HEK293 (cell line): Measurements from ENCODE around the gene PRX.
A peak's percentile ranks its signal among the peaks of the same experiment; 100 is the strongest.

Source experiments
- CTCF ChIA-PET: fragments of 350-600 bp; formaldehyde crosslinking; extraction: SDS; loops from one replicate; lab custom pipeline; 2021; ENCODE audit warnings: antibody characterized with exemption; lab: Yijun Ruan, JAX
- POLR2A ChIA-PET: fragments of 300-600 bp; formaldehyde crosslinking; extraction: SDS; loops from one replicate; lab custom pipeline; 2020; ENCODE audit warnings: antibody characterized with exemption, inconsistent platforms; lab: Yijun Ruan, JAX
- H3K27ac ChIP-seq: fragments of 200-500 bp; sonication (Bioruptor generic); 2 replicates; pipeline ENCODE4 v1.5.1; 2014; ENCODE audit warnings: low read depth, low read length, control low read depth, inconsistent platforms; ENCODE audit errors: extremely low read depth
- H3K36me3 ChIP-seq, 2 experiments: fragments of 200-500 bp in 1 of 2; sonication (Bioruptor generic) in 1 of 2; 1 replicate in 1 of 2; 2 replicates in 1 of 2; pipeline ENCODE4 v1.5.1; 2014 to 2017; ENCODE audit warnings: inconsistent platforms in 2 of 2, low read length in 2 of 2; ENCODE audit not compliant: control insufficient read depth in 2 of 2, insufficient read depth in 1 of 2
- H3K4me1 ChIP-seq: fragments of 200-500 bp; sonication (Bioruptor generic); 2 replicates; pipeline ENCODE4 v1.5.1; 2014; ENCODE audit warnings: mild to moderate bottlenecking, low read length, inconsistent platforms; ENCODE audit not compliant: control insufficient read depth, insufficient read depth
- H3K4me3 ChIP-seq: 2 replicates; pipeline ENCODE4 v1.5.1; 2011; ENCODE audit warnings: low read depth, mild to moderate bottlenecking, control low read depth, low read length, moderate library complexity
- H3K9me3 ChIP-seq: fragments of 200-500 bp; sonication (Bioruptor generic); 2 replicates; pipeline ENCODE4 v1.5.1; 2014; ENCODE audit warnings: low read depth, low read length, inconsistent platforms; ENCODE audit not compliant: control insufficient read depth, insufficient read depth
- EGR2 ChIP-seq: fragments of 450-650 bp; formaldehyde crosslinking; IDR thresholded peaks from 2 replicates; pipeline ENCODE4 v1.5.1; 2016; ENCODE audit warnings: low read depth, missing biosample characterization, missing genetic modification characterization
- GLIS1 ChIP-seq: fragments of 450-650 bp; formaldehyde crosslinking; IDR thresholded peaks from 2 replicates; pipeline ENCODE4 v1.5.1; 2016; ENCODE audit warnings: missing biosample characterization, missing genetic modification characterization
- GLIS2 ChIP-seq: fragments of 450-650 bp; formaldehyde crosslinking; IDR thresholded peaks from 2 replicates; pipeline ENCODE4 v1.5.1; 2016; ENCODE audit warnings: missing biosample characterization, missing genetic modification characterization
- IKZF3 ChIP-seq: fragments of 450-650 bp; IDR thresholded peaks from 2 replicates; pipeline ENCODE4 v1.5.0; 2018; ENCODE audit warnings: missing biosample characterization, mild to moderate bottlenecking, missing genetic modification characterization, moderate library complexity
- KLF7 ChIP-seq: fragments of 450-650 bp; formaldehyde crosslinking; IDR thresholded peaks from 2 replicates; pipeline ENCODE4 v1.5.1; 2016; ENCODE audit warnings: missing biosample characterization, missing genetic modification characterization, borderline replicate concordance
- OVOL3 ChIP-seq: fragments of 450-650 bp; formaldehyde crosslinking; IDR thresholded peaks from 2 replicates; pipeline ENCODE4 v1.5.1; 2016; ENCODE audit warnings: missing biosample characterization, missing genetic modification characterization
- TCF7L2 ChIP-seq: IDR thresholded peaks from 2 replicates; pipeline ENCODE4 v1.6.1; 2011; ENCODE audit warnings: low read depth, mild to moderate bottlenecking, inconsistent platforms, low read length, moderate library complexity, borderline replicate concordance
- ZFP3 ChIP-seq: fragments of 450-650 bp; formaldehyde crosslinking; IDR thresholded peaks from 2 replicates; pipeline ENCODE4 v1.5.1; 2016; ENCODE audit warnings: low read depth, missing biosample characterization, missing genetic modification characterization
- ZFP41 ChIP-seq: fragments of 450-650 bp; formaldehyde crosslinking; IDR thresholded peaks from 2 replicates; pipeline ENCODE4 v1.5.1; 2016; ENCODE audit warnings: missing biosample characterization, missing genetic modification characterization, borderline replicate concordance
- ZNF10 ChIP-seq: fragments of 450-650 bp; formaldehyde crosslinking; IDR thresholded peaks from 2 replicates; pipeline ENCODE4 v1.5.1; 2017; ENCODE audit warnings: missing biosample characterization, missing genetic modification characterization
- ZNF133 ChIP-seq: fragments of 450-650 bp; formaldehyde crosslinking; IDR thresholded peaks from 2 replicates; pipeline ENCODE4 v1.5.1; 2016; ENCODE audit warnings: missing biosample characterization, missing genetic modification characterization
- ZNF138 ChIP-seq: fragments of 450-650 bp; formaldehyde crosslinking; IDR thresholded peaks from 2 replicates; pipeline ENCODE4 v1.5.1; 2016; ENCODE audit warnings: missing biosample characterization, missing genetic modification characterization, borderline replicate concordance
- ZNF19 ChIP-seq: fragments of 450-650 bp; formaldehyde crosslinking; IDR thresholded peaks from 2 replicates; pipeline ENCODE4; 2016; ENCODE audit warnings: missing biosample characterization, missing genetic modification characterization, low read depth
- ZNF354C ChIP-seq: fragments of 450-650 bp; formaldehyde crosslinking; IDR thresholded peaks from 2 replicates; pipeline ENCODE4 v1.5.1; 2016; ENCODE audit warnings: missing biosample characterization, missing genetic modification characterization, low read depth, borderline replicate concordance
- ZNF37A ChIP-seq: fragments of 450-650 bp; IDR thresholded peaks from 2 replicates; pipeline ENCODE4 v1.5.1; 2018; ENCODE audit warnings: missing biosample characterization, missing genetic modification characterization
- ZNF426 ChIP-seq: fragments of 450-650 bp; formaldehyde crosslinking; IDR thresholded peaks from 2 replicates; pipeline ENCODE4 v1.5.1; 2017; ENCODE audit warnings: missing biosample characterization, missing genetic modification characterization, mild to moderate bottlenecking, inconsistent platforms, moderate library complexity
- ZNF433 ChIP-seq: fragments of 450-650 bp; formaldehyde crosslinking; IDR thresholded peaks from 2 replicates; pipeline ENCODE4 v1.5.1; 2016; ENCODE audit warnings: missing biosample characterization, missing genetic modification characterization, low read depth
- ZNF48 ChIP-seq: fragments of 450-650 bp; formaldehyde crosslinking; IDR thresholded peaks from 2 replicates; pipeline ENCODE4 v1.5.1; 2016; ENCODE audit warnings: missing biosample characterization, missing genetic modification characterization
- ZNF530 ChIP-seq: fragments of 450-650 bp; formaldehyde crosslinking; IDR thresholded peaks from 2 replicates; pipeline ENCODE4 v1.5.1; 2016; ENCODE audit warnings: low read depth, missing biosample characterization, missing genetic modification characterization
- ZNF560 ChIP-seq: fragments of 450-650 bp; formaldehyde crosslinking; IDR thresholded peaks from 2 replicates; pipeline ENCODE4 v1.5.1; 2017; ENCODE audit warnings: missing biosample characterization, missing genetic modification characterization, borderline replicate concordance
- ZNF561 ChIP-seq: fragments of 450-650 bp; IDR thresholded peaks from 2 replicates; pipeline ENCODE4 v1.5.1; 2018; ENCODE audit warnings: missing biosample characterization, missing genetic modification characterization, borderline replicate concordance
- ZNF626 ChIP-seq: fragments of 450-650 bp; sonication (Bioruptor Pico); formaldehyde crosslinking; IDR thresholded peaks from 2 replicates; pipeline ENCODE4 v1.5.1; 2018; ENCODE audit warnings: missing biosample characterization, missing genetic modification characterization, inconsistent platforms
- ZNF670 ChIP-seq: fragments of 450-650 bp; formaldehyde crosslinking; IDR thresholded peaks from 2 replicates; pipeline ENCODE4 v1.5.1; 2016; ENCODE audit warnings: missing biosample characterization, missing genetic modification characterization, low read depth
- ZNF76 ChIP-seq: fragments of 450-650 bp; formaldehyde crosslinking; IDR thresholded peaks from 2 replicates; pipeline ENCODE4; 2016; ENCODE audit warnings: low read depth, missing biosample characterization, missing genetic modification characterization, borderline replicate concordance
- ZNF777 ChIP-seq: fragments of 450-650 bp; formaldehyde crosslinking; IDR thresholded peaks from 2 replicates; pipeline ENCODE4 v1.5.1; 2017; ENCODE audit warnings: missing biosample characterization, missing genetic modification characterization, borderline replicate concordance
- ZNF843 ChIP-seq: fragments of 450-650 bp; formaldehyde crosslinking; IDR thresholded peaks from 2 replicates; pipeline ENCODE4 v1.5.1; 2016; ENCODE audit warnings: missing biosample characterization, missing genetic modification characterization
- TF ChIP-seq, protein P1 (sequence below): fragments of 450-650 bp; formaldehyde crosslinking; optimal IDR thresholded peaks from 2 replicates; pipeline ENCODE3; 2016; ENCODE audit warnings: missing biosample characterization, mild to moderate bottlenecking, missing genetic modification characterization
- TF ChIP-seq, protein P2 (sequence below): fragments of 450-650 bp; formaldehyde crosslinking; IDR thresholded peaks from 2 replicates; pipeline ENCODE4 v1.5.1; 2017; ENCODE audit warnings: missing biosample characterization, missing genetic modification characterization
- TF ChIP-seq, protein P3 (sequence below): fragments of 450-650 bp; formaldehyde crosslinking; IDR thresholded peaks from 2 replicates; pipeline ENCODE4; 2016; ENCODE audit warnings: missing biosample characterization, missing genetic modification characterization
- TF ChIP-seq, protein P4 (sequence below): fragments of 450-650 bp; formaldehyde crosslinking; IDR thresholded peaks from 2 replicates; pipeline ENCODE4 v1.5.1; 2016; ENCODE audit warnings: missing biosample characterization, missing genetic modification characterization
- TF ChIP-seq, protein P5 (sequence below): fragments of 450-650 bp; formaldehyde crosslinking; conservative IDR thresholded peaks from 2 replicates; pipeline ENCODE4 v1.5.1; 2016; ENCODE audit warnings: low read depth, missing biosample characterization, missing genetic modification characterization

PRX gene

DNA sequence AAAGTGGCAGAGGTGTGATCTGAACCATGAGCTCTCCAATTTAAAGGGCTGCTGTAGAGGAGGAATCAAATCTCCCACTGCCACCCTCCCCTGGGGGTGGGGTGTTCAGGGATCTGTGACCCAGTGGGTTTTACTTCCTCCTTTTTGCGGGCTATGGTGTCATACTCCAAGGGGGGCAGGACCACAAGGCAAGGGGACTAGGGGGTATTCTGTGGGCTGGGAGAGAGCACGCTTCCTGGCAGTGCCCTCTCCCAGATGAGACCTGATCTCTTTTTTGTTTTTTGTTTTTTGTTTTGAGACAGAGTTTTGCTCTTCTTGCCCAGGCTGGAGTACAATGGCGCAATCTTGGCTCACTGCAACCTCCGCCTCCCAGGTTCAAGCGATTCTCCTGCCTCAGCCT is 54.4 kb downstream of the PRX start:
- POLR2A ChIA-PET: interaction anchor here (0.8 to 0.9 kb wide), 2 partner anchors 9 to 10 kb away, joined by 3 to 4 read pairs; partner anchors contain the start of genes C19orf47 and PLD3
- Histone ChIP-seq H3K4me3 (no peak overlapping the region), H3K4me1 (peaks cover 17% of the 10 kb centered on the region), H3K36me3 (peaks cover 0 to 39% of the 10 kb centered on the region in 2 experiments; a peak in 2 of 3 replicates), H3K9me3 (no peaks in the 10 kb centered on the region), H3K27ac (no peak overlapping the region)
- CTCF ChIA-PET: interaction anchor here (0.6 to 1.1 kb wide), 2 partner anchors 40 to 62 kb away, joined by 4 read pairs; no protein-coding TSS in a partner anchor
- TF ChIP-seq ZNF777 (tag by site-specific recombination) (no peak), ZNF561 (tag by site-specific recombination) (no peak), ZNF37A (tag by site-specific recombination) (no peak), ZNF670 (tag by site-specific recombination) (no peak), ZNF48 (no peak), ZNF530 (tag by site-specific recombination) (no peak), ZNF76 (tag by site-specific recombination) (no peak), ZFP41 (tag by site-specific recombination) (no peak), IKZF3 (tag by site-specific recombination) (no peak), EGR2 (peak; percentile 13; the same call in 1 of the 2 replicates), ZNF843 (no peak), GLIS1 (tag by site-specific recombination) (peak; percentile 98), ZNF354C (tag by site-specific recombination) (no peak), ZNF560 (tag by site-specific recombination) (no peak), ZNF426 (tag by site-specific recombination) (no peak), GLIS2 (0 out of 2 replicates have a peak, but pooled peaks have one; percentile 29), ZNF10 (tag by site-specific recombination) (no peak), ZFP3 (tag by site-specific recombination) (no peak), ZNF626 (no peak), ZNF138 (no peak), KLF7 (tag by site-specific recombination) (no peak), TCF7L2 (no peak), OVOL3 (no peak), ZNF433 (tag by site-specific recombination) (no peak), ZNF19 (tag by site-specific recombination) (no peak), ZNF133 (no peak)
- TF ChIP-seq, protein P1, sequence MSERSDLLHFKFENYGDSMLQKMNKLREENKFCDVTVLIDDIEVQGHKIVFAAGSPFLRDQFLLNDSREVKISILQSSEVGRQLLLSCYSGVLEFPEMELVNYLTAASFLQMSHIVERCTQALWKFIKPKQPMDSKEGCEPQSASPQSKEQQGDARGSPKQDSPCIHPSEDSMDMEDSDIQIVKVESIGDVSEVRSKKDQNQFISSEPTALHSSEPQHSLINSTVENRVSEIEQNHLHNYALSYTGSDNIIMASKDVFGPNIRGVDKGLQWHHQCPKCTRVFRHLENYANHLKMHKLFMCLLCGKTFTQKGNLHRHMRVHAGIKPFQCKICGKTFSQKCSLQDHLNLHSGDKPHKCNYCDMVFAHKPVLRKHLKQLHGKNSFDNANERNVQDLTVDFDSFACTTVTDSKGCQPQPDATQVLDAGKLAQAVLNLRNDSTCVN (tag by site-specific recombination): no peak
- TF ChIP-seq, protein P2, sequence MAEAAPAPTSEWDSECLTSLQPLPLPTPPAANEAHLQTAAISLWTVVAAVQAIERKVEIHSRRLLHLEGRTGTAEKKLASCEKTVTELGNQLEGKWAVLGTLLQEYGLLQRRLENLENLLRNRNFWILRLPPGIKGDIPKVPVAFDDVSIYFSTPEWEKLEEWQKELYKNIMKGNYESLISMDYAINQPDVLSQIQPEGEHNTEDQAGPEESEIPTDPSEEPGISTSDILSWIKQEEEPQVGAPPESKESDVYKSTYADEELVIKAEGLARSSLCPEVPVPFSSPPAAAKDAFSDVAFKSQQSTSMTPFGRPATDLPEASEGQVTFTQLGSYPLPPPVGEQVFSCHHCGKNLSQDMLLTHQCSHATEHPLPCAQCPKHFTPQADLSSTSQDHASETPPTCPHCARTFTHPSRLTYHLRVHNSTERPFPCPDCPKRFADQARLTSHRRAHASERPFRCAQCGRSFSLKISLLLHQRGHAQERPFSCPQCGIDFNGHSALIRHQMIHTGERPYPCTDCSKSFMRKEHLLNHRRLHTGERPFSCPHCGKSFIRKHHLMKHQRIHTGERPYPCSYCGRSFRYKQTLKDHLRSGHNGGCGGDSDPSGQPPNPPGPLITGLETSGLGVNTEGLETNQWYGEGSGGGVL (tag by site-specific recombination): no peak
- TF ChIP-seq, protein P3, sequence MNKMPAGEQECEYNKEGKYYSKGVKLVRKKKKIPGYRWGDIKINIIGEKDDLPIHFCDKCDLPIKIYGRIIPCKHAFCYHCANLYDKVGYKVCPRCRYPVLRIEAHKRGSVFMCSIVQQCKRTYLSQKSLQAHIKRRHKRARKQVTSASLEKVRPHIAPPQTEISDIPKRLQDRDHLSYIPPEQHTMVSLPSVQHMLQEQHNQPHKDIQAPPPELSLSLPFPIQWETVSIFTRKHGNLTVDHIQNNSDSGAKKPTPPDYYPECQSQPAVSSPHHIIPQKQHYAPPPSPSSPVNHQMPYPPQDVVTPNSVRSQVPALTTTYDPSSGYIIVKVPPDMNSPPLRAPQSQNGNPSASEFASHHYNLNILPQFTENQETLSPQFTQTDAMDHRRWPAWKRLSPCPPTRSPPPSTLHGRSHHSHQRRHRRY: peak; percentile 28; the same call in 1 of the 2 replicates
- TF ChIP-seq, protein P4, sequence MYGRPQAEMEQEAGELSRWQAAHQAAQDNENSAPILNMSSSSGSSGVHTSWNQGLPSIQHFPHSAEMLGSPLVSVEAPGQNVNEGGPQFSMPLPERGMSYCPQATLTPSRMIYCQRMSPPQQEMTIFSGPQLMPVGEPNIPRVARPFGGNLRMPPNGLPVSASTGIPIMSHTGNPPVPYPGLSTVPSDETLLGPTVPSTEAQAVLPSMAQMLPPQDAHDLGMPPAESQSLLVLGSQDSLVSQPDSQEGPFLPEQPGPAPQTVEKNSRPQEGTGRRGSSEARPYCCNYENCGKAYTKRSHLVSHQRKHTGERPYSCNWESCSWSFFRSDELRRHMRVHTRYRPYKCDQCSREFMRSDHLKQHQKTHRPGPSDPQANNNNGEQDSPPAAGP (tag by site-specific recombination): no peak
- TF ChIP-seq, protein P5, sequence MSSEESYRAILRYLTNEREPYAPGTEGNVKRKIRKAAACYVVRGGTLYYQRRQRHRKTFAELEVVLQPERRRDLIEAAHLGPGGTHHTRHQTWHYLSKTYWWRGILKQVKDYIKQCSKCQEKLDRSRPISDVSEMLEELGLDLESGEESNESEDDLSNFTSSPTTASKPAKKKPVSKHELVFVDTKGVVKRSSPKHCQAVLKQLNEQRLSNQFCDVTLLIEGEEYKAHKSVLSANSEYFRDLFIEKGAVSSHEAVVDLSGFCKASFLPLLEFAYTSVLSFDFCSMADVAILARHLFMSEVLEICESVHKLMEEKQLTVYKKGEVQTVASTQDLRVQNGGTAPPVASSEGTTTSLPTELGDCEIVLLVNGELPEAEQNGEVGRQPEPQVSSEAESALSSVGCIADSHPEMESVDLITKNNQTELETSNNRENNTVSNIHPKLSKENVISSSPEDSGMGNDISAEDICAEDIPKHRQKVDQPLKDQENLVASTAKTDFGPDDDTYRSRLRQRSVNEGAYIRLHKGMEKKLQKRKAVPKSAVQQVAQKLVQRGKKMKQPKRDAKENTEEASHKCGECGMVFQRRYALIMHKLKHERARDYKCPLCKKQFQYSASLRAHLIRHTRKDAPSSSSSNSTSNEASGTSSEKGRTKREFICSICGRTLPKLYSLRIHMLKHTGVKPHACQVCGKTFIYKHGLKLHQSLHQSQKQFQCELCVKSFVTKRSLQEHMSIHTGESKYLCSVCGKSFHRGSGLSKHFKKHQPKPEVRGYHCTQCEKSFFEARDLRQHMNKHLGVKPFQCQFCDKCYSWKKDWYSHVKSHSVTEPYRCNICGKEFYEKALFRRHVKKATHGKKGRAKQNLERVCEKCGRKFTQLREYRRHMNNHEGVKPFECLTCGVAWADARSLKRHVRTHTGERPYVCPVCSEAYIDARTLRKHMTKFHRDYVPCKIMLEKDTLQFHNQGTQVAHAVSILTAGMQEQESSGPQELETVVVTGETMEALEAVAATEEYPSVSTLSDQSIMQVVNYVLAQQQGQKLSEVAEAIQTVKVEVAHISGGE (tag by site-specific recombination): no peak
